Heart right ventricle (tissue), 16 donors: ENCODE measurements around the gene ASB13. TPM values are rescaled to one million over a fixed set of nuclear protein-coding genes. Genes with fewer than 3 reads are reported as not detected.
A peak's percentile ranks its signal among the peaks of the same experiment; 100 is the strongest.

Source experiments
- ATAC-seq, 8 donors: fragments of 200-7000 bp; cut with Tn5 transposase; one replicate each; pipeline ENCODE4 v1.9.1; 2020; ENCODE audit warnings: mild to moderate bottlenecking in 8 of 8, moderate library complexity in 8 of 8, moderate number of reproducible peaks in 1 of 8
- DNase-seq, 2 donors: peaks; one replicate each; pipeline ENCODE4 v3.0.0-alpha.2; 2020
- H3K27ac ChIP-seq, 10 donors: fragments of 200-600 bp; sonication (generic) in 2 of 10; one replicate each; pipeline versions ENCODE4 v1.5.0 to v1.8.0; 2020 to 2022; ENCODE audit warnings: mild to moderate bottlenecking in 3 of 10
- H3K27me3 ChIP-seq, 7 donors: fragments of 200-600 bp; one replicate each; pipeline ENCODE4 v1.8.0; 2021 to 2022; ENCODE audit warnings: mild to moderate bottlenecking in 2 of 7
- H3K36me3 ChIP-seq, 9 donors: fragments of 200-600 bp; sonication (generic) in 1 of 9; one replicate each; pipeline versions ENCODE4 v1.5.0 to v1.8.0; 2020 to 2022; ENCODE audit warnings: mild to moderate bottlenecking in 2 of 9
- H3K4me1 ChIP-seq, 9 donors: fragments of 200-600 bp; sonication (generic) in 1 of 9; one replicate each; pipeline versions ENCODE4 v1.5.0 to v1.8.0; 2020 to 2022; ENCODE audit warnings: mild to moderate bottlenecking in 4 of 9
- H3K4me3 ChIP-seq, 10 donors: fragments of 200-600 bp; sonication (generic) in 2 of 10; one replicate each; pipeline versions ENCODE4 v1.5.0 to v1.8.0; 2020 to 2022; ENCODE audit warnings: mild to moderate bottlenecking in 7 of 10, moderate library complexity in 2 of 10
- H3K9me3 ChIP-seq, 11 donors: fragments of 200-600 bp in 10 of 11; sonication (generic) in 2 of 11; one replicate each; pipeline versions ENCODE4 v1.5.0 to v1.8.0; 2013 to 2022; ENCODE audit warnings: mild to moderate bottlenecking in 2 of 11, control low read depth in 1 of 11, moderate library complexity in 1 of 11
- WGBS, 2 donors: extraction: QIAGEN DNeasy Blood & Tissue Kit; methylation state at CpG; one replicate each; pipeline ENCODE4 v1.1.7; 2013; ENCODE audit warnings: inconsistent platforms in 1 of 2; 5-methylcytosine and 5-hydroxymethylcytosine counted together
- intact Hi-C, 10 donors: fragments of 100-400 bp; cut with DNase I; formaldehyde crosslinking; loops; one replicate each; pipeline versions ENCODE4 v1.11.1 to v1.14.2; 2022
- polyA plus RNA-seq, 2 donors: library from polyadenylated mRNA; stranded (reverse); fragments of 200-250 nt; gene quantifications; one replicate each; pipeline ENCODE4 v1.2.3, GENCODE V29; 2013
- total RNA-seq, 10 donors: library from RNA; stranded (reverse); fragmentation: NEBNext Ultra II Directional in 3 of 10; extraction: Animal tissue kit (Norgen Biotek cat#: 25700) in 3 of 10; gene quantifications; one replicate each; pipeline versions ENCODE4 v1.2.1 to v1.2.4, GENCODE V29; 2021 to 2023
- TF ChIP-seq, protein P1 (sequence below), 9 donors: fragments of 200-600 bp; sonication (generic) in 2 of 9; IDR thresholded peaks; one replicate each; pipeline versions ENCODE4 v1.5.0 to v1.8.0; 2021 to 2022; ENCODE audit warnings: antibody characterized with exemption in 9 of 9, mild to moderate bottlenecking in 5 of 9, moderate library complexity in 1 of 9
- donor health status: Arrhythmogenic right ventricular cardiomyopathy.
- donor health status: ischemic (EF 13 %, LVEDD 7.1; RV severe dilation, severe dysfunction).
- donor health status: healthy with polysubstance abuse.
- donor health status: DM: no; HTN: yes; CAD: no.
- donor health status: DM: no; HTN: no; CAD: no.
- donor health status: ischemic (EF 25% LVEDD 6.9; RV normal size, moderate dysfunction).
- donor health status: ischemic (EF 25% LVEDD 5.7; RV mildly dilated, moderate dysfunction).
- donor health status: healthy.
- donor health status: DM: yes; HTN: yes; CAD: no.
- donor health status: Ischemic cardiomyopathy.
- donor health status: ischemic (EF 35%, LVEDD 5.7; RV mildly dilated, moderate dysfunction).
- donor health status: nonischemic (EF 11% LVEDD 7.7; RV severe dilation, severe dysfunction).
- donor health status: DM: yes; HTN: yes; CAD: no.
- donor health status: PGD.
- donor health status: ischemic (EF 29% LVEDD 5.4; RV normal size, mild dysfunction).
- donor health status: nonischemic (EF 23%, LVEDD 6.1; RV moderate dilation, normal function).

ASB13 gene
- total and polyA plus RNA-seq, 12 donors: 8.4 to 18.0 (median 13.4) TPM

GRCh38 chr10:5618042-5618441 is 48.4 kb downstream of the ASB13 start:
- 84 to 92% methylated on average over 8 of the region's 8 CpGs for WGBS, 2 donors
- no peaks in the 10 kb centered on the region for H3K27me3 ChIP-seq
- H3K36me3 ChIP-seq: no peaks in the 10 kb centered on the region
- intact Hi-C loops: loop anchor here in 2 of 10 donors (5.0 to 10.0 kb wide), 2 partner anchors 71 to 83 kb away; no protein-coding TSS in a partner anchor
- H3K4me3 ChIP-seq: no peak overlapping the region
- TF ChIP-seq, protein P1, sequence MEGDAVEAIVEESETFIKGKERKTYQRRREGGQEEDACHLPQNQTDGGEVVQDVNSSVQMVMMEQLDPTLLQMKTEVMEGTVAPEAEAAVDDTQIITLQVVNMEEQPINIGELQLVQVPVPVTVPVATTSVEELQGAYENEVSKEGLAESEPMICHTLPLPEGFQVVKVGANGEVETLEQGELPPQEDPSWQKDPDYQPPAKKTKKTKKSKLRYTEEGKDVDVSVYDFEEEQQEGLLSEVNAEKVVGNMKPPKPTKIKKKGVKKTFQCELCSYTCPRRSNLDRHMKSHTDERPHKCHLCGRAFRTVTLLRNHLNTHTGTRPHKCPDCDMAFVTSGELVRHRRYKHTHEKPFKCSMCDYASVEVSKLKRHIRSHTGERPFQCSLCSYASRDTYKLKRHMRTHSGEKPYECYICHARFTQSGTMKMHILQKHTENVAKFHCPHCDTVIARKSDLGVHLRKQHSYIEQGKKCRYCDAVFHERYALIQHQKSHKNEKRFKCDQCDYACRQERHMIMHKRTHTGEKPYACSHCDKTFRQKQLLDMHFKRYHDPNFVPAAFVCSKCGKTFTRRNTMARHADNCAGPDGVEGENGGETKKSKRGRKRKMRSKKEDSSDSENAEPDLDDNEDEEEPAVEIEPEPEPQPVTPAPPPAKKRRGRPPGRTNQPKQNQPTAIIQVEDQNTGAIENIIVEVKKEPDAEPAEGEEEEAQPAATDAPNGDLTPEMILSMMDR (IDR thresholded peaks at IDR 0.05): no peak
- peak overlapping the region in 2 of 10 donors; percentile 64 to 67 for H3K27ac ChIP-seq
- H3K9me3 ChIP-seq: no peaks in the 10 kb centered on the region
- H3K4me1 ChIP-seq: peaks cover 0 to 52% (median 26%) of the 10 kb centered on the region in 9 donors
- no peak for DNase-seq
- no peak for ATAC-seq

DNA sequence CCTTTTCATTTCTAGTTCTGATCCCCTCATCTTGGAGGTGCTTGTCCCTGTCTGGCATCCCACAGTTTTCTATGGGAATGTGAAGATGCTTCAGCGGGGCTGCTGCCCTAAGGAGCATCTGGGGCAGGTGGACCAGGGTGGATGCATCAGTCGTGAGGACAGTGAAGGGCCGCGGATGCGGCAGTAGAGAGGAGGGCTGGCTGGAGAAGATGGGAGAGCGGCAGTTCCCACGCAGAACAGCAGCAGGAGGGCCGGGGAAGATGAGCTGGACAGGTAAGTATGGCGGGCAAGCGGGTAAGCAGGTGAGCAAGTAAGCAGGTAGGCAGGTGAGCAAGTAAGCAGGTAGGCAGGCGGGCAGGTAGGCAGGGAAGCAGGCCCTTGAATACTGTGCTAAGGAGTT is 48.9 kb downstream of the ASB13 start:
- peaks cover 0 to 49% (median 23%) of the 10 kb centered on the region in 9 donors for H3K4me1 ChIP-seq
- intact Hi-C loops: loop anchor here in 2 of 10 donors (5.0 to 10.0 kb wide), 2 partner anchors 70 to 83 kb away; no protein-coding TSS in a partner anchor
- no peaks in the 10 kb centered on the region for H3K9me3 ChIP-seq
- DNase-seq (no peak), ATAC-seq (no peak)
- WGBS, 2 donors: 96 to 97% methylated on average over 11 of the region's 11 CpGs
- no peak overlapping the region for H3K4me3 ChIP-seq
- H3K36me3 ChIP-seq: no peaks in the 10 kb centered on the region
- no peaks in the 10 kb centered on the region for H3K27me3 ChIP-seq
- peak overlapping the region in 2 of 10 donors; percentile 22 to 31 for H3K27ac ChIP-seq
- TF ChIP-seq, protein P1 (IDR thresholded peaks at IDR 0.05): no peak

GRCh38 chr10:5616836-5617235 is 49.6 kb downstream of the ASB13 start:
- DNase-seq (no peak), ATAC-seq (peak in 5 of 8 donors; percentile 10 to 34 (median 16))
- Histone ChIP-seq H3K27ac (peak overlapping the region in 2 of 10 donors; percentile 22 to 31), H3K9me3 (no peaks in the 10 kb centered on the region), H3K4me3 (no peak overlapping the region), H3K27me3 (no peaks in the 10 kb centered on the region), H3K4me1 (peaks cover 0 to 49% (median 23%) of the 10 kb centered on the region in 9 donors), H3K36me3 (no peaks in the 10 kb centered on the region)
- intact Hi-C loops: loop anchor here in 2 of 10 donors (5.0 to 10.0 kb wide), 2 partner anchors 70 to 82 kb away; no protein-coding TSS in a partner anchor
- TF ChIP-seq, protein P1 (IDR thresholded peaks at IDR 0.05): no peak
- WGBS, 2 donors: 60 to 68% methylated on average over 6 of the region's 6 CpGs

DNA sequence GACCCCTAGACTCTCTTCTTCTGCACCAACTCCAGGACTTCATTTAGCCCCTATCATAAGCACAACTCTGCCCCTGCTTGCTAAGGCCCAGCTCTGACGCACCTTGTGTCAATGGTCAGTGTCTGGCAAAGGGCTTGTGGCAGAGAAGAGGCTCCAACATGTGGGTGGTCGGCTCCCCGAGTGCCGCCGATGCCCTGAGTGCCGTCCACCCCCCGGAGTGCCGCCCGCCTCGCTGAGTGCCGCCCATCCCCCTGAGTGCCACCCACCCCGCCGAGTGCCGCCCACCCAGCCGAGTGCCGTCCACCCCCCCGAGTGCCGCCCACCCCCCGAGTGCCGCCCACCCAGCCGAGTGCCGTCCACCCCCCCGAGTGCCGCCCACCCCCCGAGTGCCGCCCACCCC is 50.3 kb downstream of the ASB13 start:
- DNase-seq (no peak), ATAC-seq (no peak)
- Histone ChIP-seq H3K36me3 (no peaks in the 10 kb centered on the region), H3K4me3 (no peak overlapping the region), H3K9me3 (no peaks in the 10 kb centered on the region), H3K27me3 (no peaks in the 10 kb centered on the region), H3K27ac (peak overlapping the region in 3 of 10 donors; percentile 40 to 56 (median 56)), H3K4me1 (peaks cover 0 to 49% (median 23%) of the 10 kb centered on the region in 9 donors)
- TF ChIP-seq, protein P1 (IDR thresholded peaks at IDR 0.05): no peak
- intact Hi-C loops: loop anchor here in 2 of 10 donors (5.0 to 10.0 kb wide), 2 partner anchors 69 to 81 kb away; no protein-coding TSS in a partner anchor
- 93 to 96% methylated on average over 16 to 26 of the region's 26 CpGs for WGBS, 2 donors
